Measurements from ENCODE around the gene TBX18. TPM values are rescaled to one million over a fixed set of nuclear protein-coding genes. Genes with fewer than 3 reads are reported as not detected.

The TBX18 gene
- total and polyA plus RNA-seq, 2 of the 4 experiments (the other 2 are of a cell fraction): 0.86 to 1.3 TPM

GRCh38 chr6:84774157-84774984 is 10.0 kb upstream of the TBX18 start:
- Histone ChIP-seq H3K4me3 (ENCODE audit: insufficient read depth, low read depth, low read length) (no peak overlapping the region), H2AK9ac (replicated peaks; ENCODE audit: low read depth, low read length, poor library complexity) (no peak overlapping the region), H3K36me3 (ENCODE audit: control insufficient read depth, insufficient read depth, low read length) (no peaks in the 10 kb centered on the region), H3K4me2 (ENCODE audit: low read depth, low read length) (peak overlapping the region; percentile 58), H4K5ac (ENCODE audit: low read depth, low read length) (no peak overlapping the region), H4K8ac (ENCODE audit: low read depth in 2 of 2, low read length in 2 of 2) (no peak overlapping the region), H3K18ac (ENCODE audit: low read depth, low read length) (no peak overlapping the region), H2AK5ac (ENCODE audit: low read depth, low read length) (no peak overlapping the region), H3K4me1 (ENCODE audit: control insufficient read depth, insufficient read depth, low read length) (no peaks in the 10 kb centered on the region), H3K9me1 (ENCODE audit: insufficient read depth, low read length) (no peaks in the 10 kb centered on the region), H3K9ac (ENCODE audit: low read depth, low read length) (no peak overlapping the region), H2BK120ac (ENCODE audit: low read depth, low read length) (no peak overlapping the region), H3K79me1 (ENCODE audit: low read depth in 1 of 2, low read length in 2 of 2) (no peaks in the 10 kb centered on the region), H2BK5ac (ENCODE audit: low read depth, low read length, poor library complexity, severe bottlenecking) (no peak overlapping the region), H3K4ac (ENCODE audit: low read depth, low read length) (no peak overlapping the region), H3K14ac (replicated peaks; ENCODE audit: low read depth, low read length) (no peak overlapping the region), H3K27ac (ENCODE audit: insufficient read depth, low read length) (no peak overlapping the region), H3K27me3 (ENCODE audit: control insufficient read depth, insufficient read depth, low read length) (peaks cover 55% of the 10 kb centered on the region), H2BK20ac (ENCODE audit: low read depth, low read length) (no peak overlapping the region), H4K91ac (ENCODE audit: insufficient read depth, low read depth, low read length) (no peak overlapping the region), H3K56ac (ENCODE audit: extremely low read depth, insufficient read depth, low read length) (no peak overlapping the region), H3K9me3 (ENCODE audit: control insufficient read depth, insufficient read depth, low read length) (peaks cover 3% of the 10 kb centered on the region), H3K23ac (ENCODE audit: low read depth, low read length) (no peak overlapping the region), H2AFZ (replicated peaks; ENCODE audit: low read length, poor library complexity) (peak overlapping the region; percentile 73), H4K20me1 (ENCODE audit: insufficient read depth, low read length) (no peaks in the 10 kb centered on the region), H2BK15ac (ENCODE audit: low read depth, low read length) (no peak overlapping the region)
- in situ Hi-C loops (cut with MboI; ENCODE audit: low sequenced_read_pairs): no loop called here
- ATAC-seq (ENCODE audit: low read depth) (peak; percentile 72), DNase-seq (no peak)
- ChIA-PET CTCF (interaction anchor here (0.7 kb wide), 1 partner anchor 346 kb away, joined by 3 read pairs; no protein-coding TSS in a partner anchor), POLR2A (ENCODE audit: unreplicated experiment) (no interaction called here)
- no TSS peak for BruUV-seq (replicated peaks)
- dilution Hi-C loops (cut with HindIII; ENCODE audit: low sequenced_read_pairs, unreplicated experiment): no loop called here
- WGBS, 2 experiments (ENCODE audit: extremely low coverage in 2 of 2, insufficient read length in 1 of 2): 4% methylated on average over 21 of the region's 79 CpGs; no CpG with 5 or more reads in 1 of the 2 experiments
- intact Hi-C loops (cut with micrococcal nuclease): loop anchor here (1.0 kb wide), 1 partner anchor 346 kb away; no protein-coding TSS in a partner anchor
- TF ChIP-seq RCOR1 (IDR thresholded peaks at IDR 0.05; ENCODE audit: insufficient replicate concordance, low read length): no peak
- no peak for TF ChIP-seq NFE2L2 (IDR thresholded peaks at IDR 0.05; ENCODE audit: low read depth, low read length)
- no peak for TF ChIP-seq CEBPB (IDR thresholded peaks at IDR 0.05; ENCODE audit: low read depth, low read length)
- no peak for TF ChIP-seq RFX5 (IDR thresholded peaks at IDR 0.05; ENCODE audit: low read depth, low read length)
- no peak for TF ChIP-seq POLR2A (IDR thresholded peaks at IDR 0.05; ENCODE audit: low read depth, low read length)
- TF ChIP-seq SMC3 (IDR thresholded peaks at IDR 0.05; ENCODE audit: low read depth, low read length): peak; percentile 64
- no peak for TF ChIP-seq CHD1 (IDR thresholded peaks at IDR 0.05; ENCODE audit: low read depth, low read length)
- TF ChIP-seq MAZ (IDR thresholded peaks at IDR 0.05; ENCODE audit: borderline replicate concordance, low read depth, low read length): no peak
- TF ChIP-seq ELK1 (IDR thresholded peaks at IDR 0.05; ENCODE audit: borderline replicate concordance, low read depth, low read length): no peak
- no peak for TF ChIP-seq USF2 (IDR thresholded peaks at IDR 0.05; ENCODE audit: low read depth, low read length)
- no peak for TF ChIP-seq MAFK (IDR thresholded peaks at IDR 0.05; ENCODE audit: low read depth, low read length)
- no peak for TF ChIP-seq BHLHE40 (IDR thresholded peaks at IDR 0.05; ENCODE audit: low read depth, low read length)
- TF ChIP-seq RAD21 (IDR thresholded peaks at IDR 0.05; ENCODE audit: low read length): peak; percentile 62
- TF ChIP-seq MXI1 (IDR thresholded peaks at IDR 0.05; ENCODE audit: borderline replicate concordance, low read depth, low read length): no peak
- TF ChIP-seq, protein P1, sequence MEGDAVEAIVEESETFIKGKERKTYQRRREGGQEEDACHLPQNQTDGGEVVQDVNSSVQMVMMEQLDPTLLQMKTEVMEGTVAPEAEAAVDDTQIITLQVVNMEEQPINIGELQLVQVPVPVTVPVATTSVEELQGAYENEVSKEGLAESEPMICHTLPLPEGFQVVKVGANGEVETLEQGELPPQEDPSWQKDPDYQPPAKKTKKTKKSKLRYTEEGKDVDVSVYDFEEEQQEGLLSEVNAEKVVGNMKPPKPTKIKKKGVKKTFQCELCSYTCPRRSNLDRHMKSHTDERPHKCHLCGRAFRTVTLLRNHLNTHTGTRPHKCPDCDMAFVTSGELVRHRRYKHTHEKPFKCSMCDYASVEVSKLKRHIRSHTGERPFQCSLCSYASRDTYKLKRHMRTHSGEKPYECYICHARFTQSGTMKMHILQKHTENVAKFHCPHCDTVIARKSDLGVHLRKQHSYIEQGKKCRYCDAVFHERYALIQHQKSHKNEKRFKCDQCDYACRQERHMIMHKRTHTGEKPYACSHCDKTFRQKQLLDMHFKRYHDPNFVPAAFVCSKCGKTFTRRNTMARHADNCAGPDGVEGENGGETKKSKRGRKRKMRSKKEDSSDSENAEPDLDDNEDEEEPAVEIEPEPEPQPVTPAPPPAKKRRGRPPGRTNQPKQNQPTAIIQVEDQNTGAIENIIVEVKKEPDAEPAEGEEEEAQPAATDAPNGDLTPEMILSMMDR (conservative IDR thresholded peaks at IDR 0.05; ENCODE audit: low read depth, low read length): peak; percentile 61
